DOHH2 (cell line): ENCODE results near the gene SLC25A22.

Source experiments
- H3F3A ChIP-seq: fragments of 200-600 bp; sonication (generic), shearing (Covaris generic); 2 replicates; pipeline ENCODE4 v1.6.0; 2016; ENCODE audit warnings: antibody characterized with exemption, mild to moderate bottlenecking; ENCODE audit not compliant: control insufficient read depth, insufficient read depth
- H3K27ac ChIP-seq: fragments of 200-600 bp; sonication (generic); 2 replicates; pipeline ENCODE4 v1.5.1; 2014; ENCODE audit warnings: low read depth, mild to moderate bottlenecking, low read length, moderate library complexity
- H3K27me3 ChIP-seq: fragments of 200-600 bp; sonication (generic); 2 replicates; pipeline ENCODE4 v1.6.1; 2014; ENCODE audit warnings: mild to moderate bottlenecking, low read length, mixed read lengths; ENCODE audit not compliant: control insufficient read depth
- H3K36me3 ChIP-seq: fragments of 200-600 bp; sonication (generic); 2 replicates; pipeline ENCODE4 v1.6.1; 2014; ENCODE audit warnings: mild to moderate bottlenecking, low read length, moderate library complexity, mixed read lengths; ENCODE audit not compliant: control insufficient read depth
- H3K4me1 ChIP-seq: fragments of 200-600 bp; sonication (generic); 2 replicates; pipeline ENCODE4 v1.6.1; 2014; ENCODE audit warnings: mild to moderate bottlenecking, low read length, mixed read lengths; ENCODE audit not compliant: control insufficient read depth
- H3K4me2 ChIP-seq: fragments of 200-600 bp; sonication (generic); 2 replicates; pipeline ENCODE4 v1.6.0; 2014; ENCODE audit warnings: mild to moderate bottlenecking, low read length, moderate library complexity
- H3K4me3 ChIP-seq: fragments of 200-600 bp; sonication (generic); 2 replicates; pipeline ENCODE4 v1.5.1; 2014; ENCODE audit warnings: mild to moderate bottlenecking, low read length, mixed read lengths
- H3K79me2 ChIP-seq: fragments of 200-600 bp; sonication (generic); 2 replicates; pipeline ENCODE4 v1.6.1; 2014; ENCODE audit warnings: mild to moderate bottlenecking, low read length, mixed read lengths; ENCODE audit not compliant: control insufficient read depth
- H3K9me2 ChIP-seq: fragments of 200-600 bp; sonication (generic); replicated peaks from 2 replicates; pipeline ENCODE4 v1.6.1; 2014; ENCODE audit warnings: mild to moderate bottlenecking, low read length, mixed read lengths; ENCODE audit not compliant: control insufficient read depth
- H3K9me3 ChIP-seq: fragments of 200-600 bp; sonication (generic); 2 replicates; pipeline ENCODE4 v1.6.1; 2014; ENCODE audit warnings: antibody characterized with exemption, low read length, mixed read lengths; ENCODE audit not compliant: control insufficient read depth, insufficient read depth
- H4K20me1 ChIP-seq: fragments of 200-600 bp; sonication (generic); 2 replicates; pipeline ENCODE4 v1.6.0; 2014; ENCODE audit warnings: low read depth, mild to moderate bottlenecking, antibody characterized with exemption, low read length, moderate library complexity; ENCODE audit not compliant: control insufficient read depth, insufficient read depth
- CTCF ChIP-seq: fragments of 200-600 bp; sonication (generic); IDR thresholded peaks from one replicate; pipeline ENCODE4 v1.5.1; 2014; ENCODE audit warnings: antibody characterized with exemption, mild to moderate bottlenecking, low read depth, low read length; ENCODE audit not compliant: poor library complexity, severe bottlenecking
- EZH2phosphoT487 ChIP-seq: fragments of 200-600 bp; sonication (generic); IDR thresholded peaks from 2 replicates; pipeline ENCODE4 v1.6.1; 2017; ENCODE audit warnings: borderline replicate concordance, mild to moderate bottlenecking, antibody characterized with exemption, low read length, moderate library complexity, mixed read lengths

Gene SLC25A22

GRCh38 chr11:800473-800872 lies 2.4 kb upstream of the SLC25A22 start:
- H3K9me2 ChIP-seq = no peaks in the 10 kb centered on the region
- H3K36me3 ChIP-seq = peaks cover 52% of the 10 kb centered on the region
- H3K27me3 ChIP-seq = no peaks in the 10 kb centered on the region
- H3K4me2 ChIP-seq = no peak overlapping the region
- H3F3A ChIP-seq = peaks cover 12% of the 10 kb centered on the region; the same call in 1 of the 2 replicates
- peaks cover 4% of the 10 kb centered on the region; the same call in 1 of the 2 replicates for H4K20me1 ChIP-seq
- no peak overlapping the region for H3K4me3 ChIP-seq
- no peaks in the 10 kb centered on the region for H3K9me3 ChIP-seq
- H3K4me1 ChIP-seq = peaks cover 42% of the 10 kb centered on the region
- H3K79me2 ChIP-seq = peaks cover 36% of the 10 kb centered on the region
- no peak overlapping the region for H3K27ac ChIP-seq
- no peak for TF ChIP-seq EZH2phosphoT487
- TF ChIP-seq CTCF = no peak

- TF ChIP-seq CTCF (no peak), EZH2phosphoT487 (no peak)
- Histone ChIP-seq H3K27ac (no peak overlapping the region), H4K20me1 (peaks cover 4% of the 10 kb centered on the region; the same call in 1 of the 2 replicates), H3K4me2 (no peak overlapping the region), H3K27me3 (no peaks in the 10 kb centered on the region), H3F3A (peaks cover 12% of the 10 kb centered on the region; the same call in 1 of the 2 replicates), H3K36me3 (peaks cover 51% of the 10 kb centered on the region), H3K79me2 (peaks cover 37% of the 10 kb centered on the region), H3K9me2 (no peaks in the 10 kb centered on the region), H3K9me3 (no peaks in the 10 kb centered on the region), H3K4me3 (no peak overlapping the region), H3K4me1 (peaks cover 47% of the 10 kb centered on the region)
These were observed 1.7 kb upstream of the SLC25A22 start for GRCh38 chr11:799641-800316.

GRCh38 chr11:797296-798092 lies 587 bp downstream of the SLC25A22 start:
- TF ChIP-seq CTCF = no peak
- no peak for TF ChIP-seq EZH2phosphoT487
- Histone ChIP-seq H3K9me2 (no peaks in the 10 kb centered on the region), H3K4me3 (peak overlapping the region; percentile 93), H3K36me3 (peaks cover 48% of the 10 kb centered on the region), H3F3A (peaks cover 12% of the 10 kb centered on the region; the same call in 1 of the 2 replicates), H3K27ac (peak overlapping the region; percentile 80), H3K9me3 (no peaks in the 10 kb centered on the region), H3K79me2 (peaks cover 25% of the 10 kb centered on the region), H3K4me1 (peaks cover 33% of the 10 kb centered on the region), H3K27me3 (no peaks in the 10 kb centered on the region), H3K4me2 (peak overlapping the region; percentile 97), H4K20me1 (peaks cover 4% of the 10 kb centered on the region; the same call in 1 of the 2 replicates)
